ENCODE data around the gene CTSO. TPM values are rescaled to one million over a fixed set of nuclear protein-coding genes. Genes with fewer than 3 reads are reported as not detected.

CTSO gene
- 7.9 TPM for total RNA-seq

DNA sequence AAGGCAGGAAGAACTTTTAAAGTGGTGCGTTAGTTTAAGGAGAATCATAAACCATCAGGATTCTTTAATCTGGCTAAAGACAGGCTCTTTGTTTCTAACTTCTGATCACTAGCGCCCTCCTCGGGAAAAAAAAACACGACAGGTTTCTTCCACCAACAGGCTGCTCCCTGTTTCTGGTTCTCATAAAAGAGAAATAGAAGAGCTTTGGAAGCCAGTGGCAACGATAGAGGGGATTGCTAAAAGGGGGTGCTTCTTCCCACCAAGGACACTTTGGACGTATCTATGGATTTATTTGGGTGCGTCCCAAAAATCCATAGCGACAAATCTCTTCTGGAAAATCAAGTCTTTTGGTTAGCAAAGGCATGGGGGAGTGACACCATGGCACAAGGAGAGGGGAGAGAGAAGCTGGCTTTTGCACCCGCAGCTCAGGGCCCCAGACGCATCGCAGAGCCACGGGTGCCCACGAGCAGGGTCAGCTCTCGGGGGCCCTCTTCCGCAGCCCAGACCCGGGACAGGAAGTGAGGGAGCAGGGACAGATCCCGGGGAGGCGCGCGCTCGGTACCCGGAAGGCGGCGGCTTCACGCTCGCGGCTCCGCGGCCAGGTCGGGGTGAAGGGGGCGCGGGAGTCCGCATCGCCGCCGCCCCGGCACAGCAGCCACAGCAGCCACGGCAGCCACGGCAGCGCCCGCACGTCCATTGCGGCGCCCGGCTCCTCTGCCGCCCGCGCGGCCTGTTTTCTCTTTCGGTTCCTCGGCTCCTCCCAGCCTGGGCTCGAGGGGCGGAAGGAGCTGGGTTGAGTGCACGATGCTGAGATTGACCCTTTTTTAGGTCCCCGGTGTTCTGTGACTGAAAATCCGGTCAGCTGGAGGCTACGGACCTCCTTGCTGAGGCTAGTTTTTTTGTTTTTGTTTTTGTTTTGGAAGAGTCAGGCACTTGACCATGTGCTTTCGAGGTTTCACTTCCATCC, at the start of gene CTSO:
Gene CTSO, minus strand, starts transcription at position 716 of the 967 bp plus-strand sequence. Its CDS starts 19 bp downstream, at position 697.
- H3K4me1 ChIP-seq (ENCODE audit: insufficient read depth, low read length) = peaks cover 8% of the 10 kb centered on the region
- no peaks in the 10 kb centered on the region for H3K9me3 ChIP-seq (ENCODE audit: low read depth, low read length)
- no peaks in the 10 kb centered on the region for H3K27me3 ChIP-seq (ENCODE audit: insufficient read depth, low read length)
- peak within 1 kb of the TSS; percentile 94 for H3K4me3 ChIP-seq (ENCODE audit: low read length)

- Histone ChIP-seq H3K27me3 (ENCODE audit: insufficient read depth, low read length) (no peaks in the 10 kb centered on the region), H3K4me1 (ENCODE audit: insufficient read depth, low read length) (no peaks in the 10 kb centered on the region), H3K9me3 (ENCODE audit: low read depth, low read length) (no peaks in the 10 kb centered on the region), H3K4me3 (ENCODE audit: low read length) (no peak overlapping the region)
These were observed 46.8 kb upstream of the CTSO start for GRCh38 chr4:156000491-156000890.

DNA sequence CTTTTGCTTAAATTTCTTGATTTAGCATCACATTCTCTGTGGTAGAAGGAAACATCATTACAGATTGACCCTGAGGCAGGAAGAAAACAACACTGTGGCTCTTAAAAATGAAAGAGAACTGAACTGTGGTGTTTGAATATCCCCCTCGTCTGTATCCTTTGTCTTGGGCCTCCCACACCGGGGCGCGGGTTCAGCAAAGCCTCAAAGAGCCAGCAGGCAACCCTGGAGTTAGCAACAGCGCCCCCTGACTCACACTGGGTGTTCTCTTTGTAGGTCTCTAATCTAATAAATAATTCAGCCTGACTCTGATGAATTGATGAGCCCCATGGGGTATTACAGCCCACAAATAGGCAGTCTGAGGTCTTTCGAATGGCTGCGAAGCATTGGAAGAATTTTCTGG, 46.1 kb upstream of the CTSO start:
- no peak overlapping the region for H3K4me3 ChIP-seq (ENCODE audit: low read length)
- no peaks in the 10 kb centered on the region for H3K27me3 ChIP-seq (ENCODE audit: insufficient read depth, low read length)
- H3K9me3 ChIP-seq (ENCODE audit: low read depth, low read length) = no peaks in the 10 kb centered on the region
- no peaks in the 10 kb centered on the region for H3K4me1 ChIP-seq (ENCODE audit: insufficient read depth, low read length)

DNA sequence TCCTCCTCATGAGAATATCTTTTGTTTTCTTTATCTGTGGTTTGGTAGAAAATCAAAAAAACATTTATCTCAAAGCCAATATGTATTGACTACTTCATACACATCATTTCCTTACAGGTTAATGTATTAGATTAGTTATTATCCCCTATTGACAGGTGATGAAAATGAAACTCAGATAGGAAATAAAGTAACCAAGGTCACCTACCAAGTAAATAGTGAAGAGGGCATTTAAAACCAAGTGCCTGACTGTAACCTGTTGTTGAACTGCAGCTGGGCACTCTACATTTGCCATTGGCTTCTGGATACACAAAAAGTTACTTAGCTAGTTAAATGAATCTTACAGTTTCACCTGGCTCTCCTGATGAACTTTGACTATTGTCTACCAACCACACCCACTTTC, 41.4 kb upstream of the CTSO start:
- Histone ChIP-seq H3K4me3 (ENCODE audit: low read length) (no peak overlapping the region), H3K4me1 (ENCODE audit: insufficient read depth, low read length) (no peaks in the 10 kb centered on the region), H3K27me3 (ENCODE audit: insufficient read depth, low read length) (no peaks in the 10 kb centered on the region), H3K9me3 (ENCODE audit: low read depth, low read length) (no peaks in the 10 kb centered on the region)

GRCh38 chr4:155984106-155984797, 30.6 kb upstream of the CTSO start:
- Histone ChIP-seq H3K4me3 (ENCODE audit: low read length) (no peak overlapping the region), H3K27me3 (ENCODE audit: insufficient read depth, low read length) (no peaks in the 10 kb centered on the region), H3K4me1 (ENCODE audit: insufficient read depth, low read length) (no peaks in the 10 kb centered on the region), H3K9me3 (ENCODE audit: low read depth, low read length) (no peaks in the 10 kb centered on the region)

GRCh38 chr4:155982736-155983385, 29.2 kb upstream of the CTSO start:
- Histone ChIP-seq H3K4me1 (ENCODE audit: insufficient read depth, low read length) (no peaks in the 10 kb centered on the region), H3K4me3 (ENCODE audit: low read length) (no peak overlapping the region), H3K9me3 (ENCODE audit: low read depth, low read length) (no peaks in the 10 kb centered on the region), H3K27me3 (ENCODE audit: insufficient read depth, low read length) (no peaks in the 10 kb centered on the region)

DNA sequence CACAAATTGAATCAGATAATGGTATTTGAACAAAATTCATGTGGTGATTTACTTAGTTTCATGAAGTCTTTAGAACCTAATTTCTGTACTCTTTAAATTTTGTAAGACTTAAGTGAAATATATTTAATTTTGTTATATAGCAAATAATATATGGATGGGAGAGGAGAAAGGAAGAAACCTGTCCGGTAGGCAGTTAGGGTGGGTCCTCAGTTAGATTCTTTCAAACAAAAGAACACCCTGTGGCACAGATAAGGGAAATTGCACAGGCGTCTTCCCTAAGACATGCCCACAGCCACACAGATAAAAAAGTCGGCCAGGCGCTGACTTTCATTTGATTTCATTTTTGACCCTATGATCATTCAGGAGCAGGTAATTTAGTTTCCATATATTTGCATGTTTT, 25.1 kb upstream of the CTSO start:
- Histone ChIP-seq H3K4me3 (ENCODE audit: low read length) (no peak overlapping the region), H3K27me3 (ENCODE audit: insufficient read depth, low read length) (no peaks in the 10 kb centered on the region), H3K9me3 (ENCODE audit: low read depth, low read length) (no peaks in the 10 kb centered on the region), H3K4me1 (ENCODE audit: insufficient read depth, low read length) (no peaks in the 10 kb centered on the region)

GRCh38 chr4:155975511-155975910, 21.8 kb upstream of the CTSO start:
- Histone ChIP-seq H3K4me1 (ENCODE audit: insufficient read depth, low read length) (no peaks in the 10 kb centered on the region), H3K27me3 (ENCODE audit: insufficient read depth, low read length) (no peaks in the 10 kb centered on the region), H3K4me3 (ENCODE audit: low read length) (no peak overlapping the region), H3K9me3 (ENCODE audit: low read depth, low read length) (no peaks in the 10 kb centered on the region)

GRCh38 chr4:155974996-155975395, 21.3 kb upstream of the CTSO start:
- Histone ChIP-seq H3K4me1 (ENCODE audit: insufficient read depth, low read length) (no peaks in the 10 kb centered on the region), H3K4me3 (ENCODE audit: low read length) (no peak overlapping the region), H3K9me3 (ENCODE audit: low read depth, low read length) (no peaks in the 10 kb centered on the region), H3K27me3 (ENCODE audit: insufficient read depth, low read length) (no peaks in the 10 kb centered on the region)

DNA sequence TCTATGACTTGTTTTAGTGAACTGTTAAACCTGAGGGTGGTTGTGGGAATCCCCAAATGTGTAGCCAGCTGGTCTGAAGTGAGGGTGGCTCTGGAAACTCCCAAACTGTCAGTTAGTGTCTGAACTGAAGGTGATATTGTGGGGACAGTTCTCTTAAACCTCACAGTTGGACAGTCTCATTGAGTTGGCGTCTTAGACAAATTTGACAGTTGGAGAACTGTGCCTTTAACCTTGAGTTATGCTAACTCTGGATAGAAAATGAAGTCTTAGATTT, 20.7 kb upstream of the CTSO start:
- Histone ChIP-seq H3K4me1 (ENCODE audit: insufficient read depth, low read length) (no peaks in the 10 kb centered on the region), H3K9me3 (ENCODE audit: low read depth, low read length) (no peaks in the 10 kb centered on the region), H3K4me3 (ENCODE audit: low read length) (no peak overlapping the region), H3K27me3 (ENCODE audit: insufficient read depth, low read length) (no peaks in the 10 kb centered on the region)

GRCh38 chr4:155973639-155974475, 20.2 kb upstream of the CTSO start:
- no peaks in the 10 kb centered on the region for H3K9me3 ChIP-seq (ENCODE audit: low read depth, low read length)
- H3K4me3 ChIP-seq (ENCODE audit: low read length) = no peak overlapping the region
- no peaks in the 10 kb centered on the region for H3K27me3 ChIP-seq (ENCODE audit: insufficient read depth, low read length)
- H3K4me1 ChIP-seq (ENCODE audit: insufficient read depth, low read length) = no peaks in the 10 kb centered on the region

DNA sequence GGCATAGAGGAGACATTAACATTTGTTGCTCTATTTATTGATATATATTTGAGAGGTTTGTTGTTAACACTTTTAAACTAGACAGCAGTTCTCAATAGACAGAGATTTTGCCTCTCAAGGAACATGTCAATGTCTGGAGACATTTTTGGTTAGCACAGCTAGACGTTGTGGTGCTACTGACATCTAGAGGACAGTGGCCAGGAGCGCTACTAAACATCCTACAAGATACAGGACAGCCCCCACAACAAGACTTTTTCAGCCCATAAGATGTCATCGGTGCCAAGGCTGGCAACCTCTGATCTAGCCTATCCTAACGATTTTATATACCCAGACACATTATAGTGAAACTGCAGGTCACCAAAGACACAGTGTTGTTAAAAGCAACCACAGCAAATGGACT, 18.4 kb upstream of the CTSO start:
- no peaks in the 10 kb centered on the region for H3K27me3 ChIP-seq (ENCODE audit: insufficient read depth, low read length)
- no peaks in the 10 kb centered on the region for H3K9me3 ChIP-seq (ENCODE audit: low read depth, low read length)
- no peaks in the 10 kb centered on the region for H3K4me1 ChIP-seq (ENCODE audit: insufficient read depth, low read length)
- no peak overlapping the region for H3K4me3 ChIP-seq (ENCODE audit: low read length)

DNA sequence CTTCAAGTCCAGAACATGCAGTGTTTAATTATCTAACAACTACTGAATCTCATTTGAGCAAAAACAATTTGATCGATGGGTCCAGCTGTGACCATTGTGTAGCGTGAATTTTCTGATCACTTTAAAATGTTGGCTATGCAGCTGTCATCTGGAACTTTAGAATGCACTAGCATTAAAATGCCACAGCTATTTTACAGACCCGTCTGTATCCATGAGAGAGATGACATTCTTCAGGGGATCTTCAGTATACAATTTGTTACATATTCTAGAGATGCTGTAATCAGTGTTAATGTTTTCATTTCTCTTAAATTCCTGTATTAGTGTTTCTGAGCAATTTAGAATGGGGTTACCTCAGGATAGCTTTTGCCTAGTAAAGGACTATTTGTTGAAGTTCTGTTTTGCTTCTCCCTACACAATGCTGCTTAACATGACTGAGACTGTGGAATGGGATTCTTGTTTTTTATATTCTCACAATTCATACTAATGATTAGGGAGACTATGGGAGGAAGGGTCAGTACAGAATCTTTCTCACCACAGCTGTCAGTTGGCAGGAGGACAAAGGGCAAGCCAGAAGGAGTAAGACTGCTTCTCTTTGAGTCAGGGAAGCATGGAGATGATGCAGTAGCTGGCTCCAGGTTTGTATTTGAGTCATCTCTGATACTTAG, 13.2 kb upstream of the CTSO start:
- no peaks in the 10 kb centered on the region for H3K9me3 ChIP-seq (ENCODE audit: low read depth, low read length)
- no peak overlapping the region for H3K4me3 ChIP-seq (ENCODE audit: low read length)
- peaks cover 3% of the 10 kb centered on the region for H3K27me3 ChIP-seq (ENCODE audit: insufficient read depth, low read length)

DNA sequence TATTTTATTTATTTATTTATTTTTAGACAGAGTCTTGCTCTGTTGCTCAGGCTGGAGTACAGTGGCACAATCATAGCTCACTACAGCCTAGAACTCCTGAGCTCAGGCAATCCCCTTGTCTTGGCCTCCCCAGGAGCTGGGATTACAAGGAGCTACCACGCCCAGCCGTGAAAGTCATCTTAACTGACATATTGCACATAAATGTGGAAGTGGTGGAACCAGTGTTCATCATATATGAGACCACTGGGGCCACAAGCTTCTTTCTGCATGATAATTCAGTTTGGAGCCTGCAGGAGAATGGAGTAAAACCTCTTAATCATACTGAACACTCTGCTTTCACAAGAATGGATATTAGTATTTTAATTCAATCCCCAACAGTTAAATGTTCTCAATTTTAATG, 12.5 kb upstream of the CTSO start:
- Histone ChIP-seq H3K27me3 (ENCODE audit: insufficient read depth, low read length) (peaks cover 3% of the 10 kb centered on the region), H3K4me1 (ENCODE audit: insufficient read depth, low read length) (peaks cover 6% of the 10 kb centered on the region), H3K9me3 (ENCODE audit: low read depth, low read length) (no peaks in the 10 kb centered on the region), H3K4me3 (ENCODE audit: low read length) (no peak overlapping the region)

More for the DNA sequence above, 13.2 kb upstream of the CTSO start:
- H3K4me1 ChIP-seq (ENCODE audit: insufficient read depth, low read length) = peaks cover 6% of the 10 kb centered on the region
